ENCODE results near the gene GDF10. TPM values are rescaled to one million over a fixed set of nuclear protein-coding genes. Genes with fewer than 3 reads are reported as not detected.

GDF10 gene
- total RNA-seq, 1 donor from 2014 or later = not detected

DNA sequence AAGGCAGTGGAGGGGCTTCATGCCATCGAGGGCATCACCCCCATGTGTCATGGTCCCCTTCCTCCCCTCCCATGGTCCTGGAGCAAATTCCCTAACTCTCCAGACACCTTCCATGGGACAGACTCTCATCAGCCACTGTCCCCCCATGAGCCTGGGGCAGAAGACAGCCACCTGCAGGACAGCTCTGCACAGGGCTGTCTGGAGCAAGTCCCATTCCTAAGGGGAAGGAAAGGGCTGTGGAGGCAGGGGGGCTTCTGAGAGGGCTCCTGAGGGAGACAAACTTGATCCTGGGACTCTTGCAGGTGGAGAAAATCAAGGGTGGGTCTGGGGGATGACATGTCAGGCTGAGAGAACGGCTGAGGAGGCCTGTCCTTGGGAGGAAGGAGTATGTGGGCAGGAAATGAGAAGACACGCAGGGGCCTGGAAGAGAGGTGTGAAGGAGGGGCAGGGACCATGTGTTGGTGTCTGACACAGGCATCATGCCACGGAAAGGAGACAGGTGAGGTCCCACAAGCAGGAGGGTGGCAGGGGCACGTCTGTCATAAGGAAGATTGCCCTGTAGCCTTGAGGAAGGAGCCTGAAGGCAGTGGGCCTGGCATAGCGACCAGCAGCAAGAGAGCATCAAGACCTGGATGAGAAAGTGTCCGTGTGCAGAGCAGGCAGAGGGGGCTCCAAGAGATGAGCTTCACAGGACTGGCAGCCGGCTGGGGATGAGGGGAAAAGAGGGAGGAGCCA, 14.4 kb upstream of the GDF10 start:
- ChIA-PET POLR2A (no interaction called here), CTCF (interaction anchor here (0.7 kb wide), 1 partner anchor 375 kb away, joined by 4 read pairs; no protein-coding TSS in a partner anchor)
- no peak overlapping the region for H3K4me3 Mint-ChIP-seq
- H3K4me1 Mint-ChIP-seq = peaks cover 15% of the 10 kb centered on the region
- no peaks in the 10 kb centered on the region for H3K36me3 Mint-ChIP-seq (ENCODE audit: low read depth)
- no peak overlapping the region for H3K27ac Mint-ChIP-seq
- H3K9me3 Mint-ChIP-seq = no peaks in the 10 kb centered on the region
- ATAC-seq (ENCODE audit: low read depth) = no peak
- TF ChIP-seq CTCF (IDR thresholded peaks at IDR 0.05) = no peak
- peaks cover 5% of the 10 kb centered on the region for H3K27me3 Mint-ChIP-seq
- intact Hi-C loops (cut with micrococcal nuclease) = no loop called here
- no peak for DNase-seq

DNA sequence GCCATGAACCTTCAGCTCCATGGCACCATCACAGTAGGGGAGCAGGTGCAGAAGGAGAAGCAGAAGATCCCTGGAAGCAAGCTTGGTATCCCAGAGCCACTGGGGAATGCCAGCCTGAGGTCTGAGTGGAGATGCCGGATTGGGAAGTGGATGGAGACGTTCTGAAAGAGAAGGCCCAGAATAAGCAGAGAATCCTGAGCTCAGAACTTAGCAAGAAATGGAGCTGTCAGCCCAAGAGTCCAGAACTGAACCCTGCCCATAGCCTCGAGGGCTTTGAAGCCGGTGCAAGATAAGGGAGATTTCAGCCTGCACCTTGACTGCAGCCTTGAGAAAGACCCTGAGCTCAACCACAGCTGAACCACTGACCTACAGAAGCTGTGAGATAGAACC, 13.9 kb upstream of the GDF10 start:
- TF ChIP-seq CTCF (IDR thresholded peaks at IDR 0.05) = no peak
- ChIA-PET CTCF (interaction anchor here (0.7 kb wide), 1 partner anchor 375 kb away, joined by 4 read pairs; no protein-coding TSS in a partner anchor), POLR2A (no interaction called here)
- Mint-ChIP-seq H3K36me3 (ENCODE audit: low read depth) (no peaks in the 10 kb centered on the region), H3K27me3 (peaks cover 5% of the 10 kb centered on the region), H3K9me3 (no peaks in the 10 kb centered on the region), H3K27ac (no peak overlapping the region), H3K4me3 (no peak overlapping the region), H3K4me1 (peaks cover 15% of the 10 kb centered on the region)
- intact Hi-C loops (cut with micrococcal nuclease) = no loop called here
- ATAC-seq (ENCODE audit: low read depth) (no peak), DNase-seq (no peak)

GRCh38 chr10:47286591-47287315, 13.2 kb upstream of the GDF10 start:
- ATAC-seq (ENCODE audit: low read depth) (no peak), DNase-seq (no peak)
- Mint-ChIP-seq H3K4me1 (peaks cover 13% of the 10 kb centered on the region), H3K27ac (no peak overlapping the region), H3K36me3 (ENCODE audit: low read depth) (no peaks in the 10 kb centered on the region), H3K27me3 (peaks cover 5% of the 10 kb centered on the region), H3K4me3 (no peak overlapping the region), H3K9me3 (no peaks in the 10 kb centered on the region)
- ChIA-PET CTCF (interaction anchor here (0.7 kb wide), 1 partner anchor 376 kb away, joined by 4 read pairs; no protein-coding TSS in a partner anchor), POLR2A (no interaction called here)
- intact Hi-C loops (cut with micrococcal nuclease) = no loop called here
- TF ChIP-seq CTCF (IDR thresholded peaks at IDR 0.05) = no peak

- peaks cover 3% of the 10 kb centered on the region for H3K27me3 Mint-ChIP-seq
- ATAC-seq (ENCODE audit: low read depth) = no peak
- no peak overlapping the region for H3K27ac Mint-ChIP-seq
- intact Hi-C loops (cut with micrococcal nuclease) = no loop called here
- no peaks in the 10 kb centered on the region for H3K9me3 Mint-ChIP-seq
- CTCF ChIA-PET = no interaction called here
- H3K36me3 Mint-ChIP-seq (ENCODE audit: low read depth) = no peaks in the 10 kb centered on the region
- POLR2A ChIA-PET = no interaction called here
- peaks cover 13% of the 10 kb centered on the region for H3K4me1 Mint-ChIP-seq
- DNase-seq = no peak
- H3K4me3 Mint-ChIP-seq = no peak overlapping the region
- no peak for TF ChIP-seq CTCF (IDR thresholded peaks at IDR 0.05)
Measured at GRCh38 chr10:47287365-47287802, 12.6 kb upstream of the GDF10 start.

DNA sequence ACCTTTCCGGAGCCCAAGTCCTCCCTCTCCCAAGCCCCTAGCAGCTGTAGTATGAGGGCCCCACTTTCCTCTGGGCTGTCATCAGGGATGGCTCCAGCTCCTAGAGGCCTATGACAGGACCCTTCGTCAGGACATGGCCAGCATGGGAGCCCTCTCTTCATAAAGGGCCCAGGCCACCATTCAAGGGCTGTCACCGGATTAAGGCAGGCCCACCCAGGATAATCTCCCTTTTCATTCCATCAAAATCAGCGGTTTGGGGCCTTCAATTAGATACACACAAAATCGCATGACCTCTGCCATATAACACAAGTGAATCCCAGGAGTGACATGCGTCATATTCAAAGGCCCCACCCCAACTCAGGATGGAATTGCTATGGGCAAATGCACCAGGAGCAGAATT, 12.2 kb upstream of the GDF10 start:
- Mint-ChIP-seq H3K36me3 (ENCODE audit: low read depth) (no peaks in the 10 kb centered on the region), H3K4me3 (no peak overlapping the region), H3K9me3 (no peaks in the 10 kb centered on the region), H3K27me3 (peaks cover 2% of the 10 kb centered on the region), H3K27ac (no peak overlapping the region), H3K4me1 (peaks cover 13% of the 10 kb centered on the region)
- CTCF ChIA-PET = no interaction called here
- DNase-seq (no peak), ATAC-seq (ENCODE audit: low read depth) (no peak)
- intact Hi-C loops (cut with micrococcal nuclease) = no loop called here
- POLR2A ChIA-PET = no interaction called here
- no peak for TF ChIP-seq CTCF (IDR thresholded peaks at IDR 0.05)

All from activated B cell treated with CpG ODN at 0.5 μM for 24 hours (primary cell).